ENCODE data around the gene FAM32A. TPM values are rescaled to one million over a fixed set of nuclear protein-coding genes. Genes with fewer than 3 reads are reported as not detected.

FAM32A gene
- total RNA-seq, result 10 to 100 TPM; 55.3 to 82.6 (median 73.0) TPM

GRCh38 chr19:16185123-16185767 lies at the start of gene FAM32A:
Gene FAM32A, plus strand, starts transcription at chr19:16185410. Its CDS starts 33 bp downstream, at chr19:16185443.
- TF ChIP-seq CTCF (IDR thresholded peaks at IDR 0.05) (peak; percentile 22 to 67 (median 52)), EP300 (IDR thresholded peaks at IDR 0.05) (peak; percentile 81 to 97), POLR2A (IDR thresholded peaks at IDR 0.05) (peak; percentile 25 to 70)
- WGBS, 2 donors, result 0% methylated on average over 38 to 39 of the region's 39 CpGs
- peak within 1 kb of the TSS; percentile 38 to 91 (median 82) for H3K27ac ChIP-seq
- H3K4me3 ChIP-seq, result peak within 1 kb of the TSS; percentile 65 to 93 (median 72)
- peaks cover 0 to 37% (median 5%) of the 10 kb centered on the region in 3 donors for H3K36me3 ChIP-seq
- peaks cover 0 to 49% (median 7%) of the 10 kb centered on the region in 4 donors for H3K4me1 ChIP-seq
- DNase-seq (ENCODE audit: low spot score in 2 of 2), result peak; percentile 99
- H3K9me3 ChIP-seq, result no peaks in the 10 kb centered on the region
- no peaks in the 10 kb centered on the region for H3K27me3 ChIP-seq

- no peaks in the 10 kb centered on the region for H3K9me3 ChIP-seq
- WGBS, 2 donors, result 70 to 87% methylated on average over 4 of the region's 4 CpGs
Measured at GRCh38 chr19:16135430-16136127, 49.6 kb upstream of the FAM32A start.

GRCh38 chr19:16136185-16136999 lies 48.8 kb upstream of the FAM32A start:
- no peak for DNase-seq (ENCODE audit: low spot score in 2 of 2)
- TF ChIP-seq CTCF (IDR thresholded peaks at IDR 0.05) (no peak), EP300 (IDR thresholded peaks at IDR 0.05) (no peak), POLR2A (IDR thresholded peaks at IDR 0.05) (no peak)
- no peaks in the 10 kb centered on the region for H3K4me1 ChIP-seq
- H3K27me3 ChIP-seq, result no peaks in the 10 kb centered on the region
- H3K4me3 ChIP-seq, result no peak overlapping the region
- WGBS, 2 donors, result 60% methylated on average over 16 of the region's 16 CpGs
- H3K27ac ChIP-seq, result no peak overlapping the region
- peaks cover 3 to 32% (median 18%) of the 10 kb centered on the region in 3 donors for H3K36me3 ChIP-seq
- no peaks in the 10 kb centered on the region for H3K9me3 ChIP-seq

More at GRCh38 chr19:16135430-16136127, 49.6 kb upstream of the FAM32A start:
- no peak for TF ChIP-seq POLR2A (IDR thresholded peaks at IDR 0.05)
- TF ChIP-seq CTCF (IDR thresholded peaks at IDR 0.05), result no peak
- TF ChIP-seq EP300 (IDR thresholded peaks at IDR 0.05), result no peak
- Histone ChIP-seq H3K27ac (no peak overlapping the region), H3K27me3 (no peaks in the 10 kb centered on the region), H3K4me3 (no peak overlapping the region), H3K4me1 (no peaks in the 10 kb centered on the region), H3K36me3 (peaks cover 3 to 41% (median 18%) of the 10 kb centered on the region in 3 donors)
- DNase-seq (ENCODE audit: low spot score in 2 of 2), result no peak

GRCh38 chr19:16139752-16140151 lies 45.5 kb upstream of the FAM32A start:
- DNase-seq (ENCODE audit: low spot score in 2 of 2), result no peak
- Histone ChIP-seq H3K36me3 (no peaks in the 10 kb centered on the region), H3K9me3 (no peaks in the 10 kb centered on the region), H3K4me1 (no peaks in the 10 kb centered on the region), H3K27me3 (no peaks in the 10 kb centered on the region), H3K27ac (no peak overlapping the region), H3K4me3 (no peak overlapping the region)
- WGBS, 2 donors, result 64 to 69% methylated on average over 13 of the region's 13 CpGs
- TF ChIP-seq EP300 (IDR thresholded peaks at IDR 0.05) (no peak), CTCF (IDR thresholded peaks at IDR 0.05) (no peak), POLR2A (IDR thresholded peaks at IDR 0.05) (no peak)

Data from tibial nerve (tissue), 4 donors.